ENCODE data around the gene FXYD3.

GRCh38 chr19:35160629-35161433, 45.2 kb downstream of the FXYD3 start:
- no peak for TF ChIP-seq CTCF (IDR thresholded peaks at IDR 0.05; ENCODE audit: poor library complexity)
- TF ChIP-seq EZH2 (IDR thresholded peaks at IDR 0.05; ENCODE audit: borderline replicate concordance) = no peak
- no peak for TF ChIP-seq EZH2phosphoT487 (IDR thresholded peaks at IDR 0.05; ENCODE audit: low read depth, severe bottlenecking, unreplicated experiment)
